ENCODE results near the gene ADCY3. TPM values are rescaled to one million over a fixed set of nuclear protein-coding genes. Genes with fewer than 3 reads are reported as not detected.

ADCY3 gene
- total RNA-seq, 1 experiment from 2014 or later, result 39.5 TPM

GRCh38 chr2:24850944-24851343 lies 69.1 kb downstream of the ADCY3 start:
- Histone ChIP-seq H3K14ac (ENCODE audit: insufficient read depth, low read length) (no peak overlapping the region; the same call in 1 of the 2 replicates), H2BK5ac (ENCODE audit: insufficient read length, low read length) (no peak overlapping the region), H3T11ph (ENCODE audit: low read length) (no peak overlapping the region), H3K56ac (ENCODE audit: insufficient read length, low read depth, low read length) (no peak overlapping the region), H2BK12ac (ENCODE audit: insufficient read length, low read depth, low read length) (no peak overlapping the region), H3K18ac (ENCODE audit: insufficient read length, low read depth, low read length) (no peak overlapping the region), H3K27ac (ENCODE audit: insufficient read length, low read depth, low read length) (no peak overlapping the region), H3K9me3 (ENCODE audit: control insufficient read depth, low read depth, low read length) (peaks cover 8% of the 10 kb centered on the region), H2BK120ac (ENCODE audit: low read depth, low read length, poor library complexity, severe bottlenecking) (no peak overlapping the region), H4K5ac (ENCODE audit: insufficient read length, low read depth, low read length) (no peak overlapping the region), H4K20me1 (ENCODE audit: control insufficient read depth, insufficient read depth, insufficient read length) (no peaks in the 10 kb centered on the region), H3K23ac (ENCODE audit: insufficient read length, low read depth, low read length) (no peak overlapping the region), H3K4ac (ENCODE audit: low read depth, low read length) (no peak overlapping the region), H3K4me2 (ENCODE audit: insufficient read depth, insufficient read length, low read length) (no peak overlapping the region), H3K23me2 (ENCODE audit: insufficient read length, low read depth, low read length, poor library complexity, severe bottlenecking) (no peaks in the 10 kb centered on the region), H3K4me1 (ENCODE audit: insufficient read depth, low read length) (no peaks in the 10 kb centered on the region), H2AK5ac (ENCODE audit: insufficient read length, low read length) (no peak overlapping the region), H3K9ac (ENCODE audit: extremely low read depth, insufficient read length, low read length) (no peak overlapping the region), H4K8ac (replicated peaks; ENCODE audit: insufficient read length, low read depth, low read length) (no peak overlapping the region), H2AFZ (ENCODE audit: low read length) (no peak overlapping the region), H2BK15ac (ENCODE audit: low read depth, low read length) (no peak overlapping the region), H3K27me3 (ENCODE audit: insufficient read depth, low read length) (no peaks in the 10 kb centered on the region), H2BK20ac (ENCODE audit: low read depth, low read length, poor library complexity, severe bottlenecking) (no peak overlapping the region), H3K79me2 (ENCODE audit: insufficient read depth, low read length) (no peaks in the 10 kb centered on the region), H4K91ac (ENCODE audit: insufficient read length, low read depth, low read length) (no peak overlapping the region), H3K79me1 (ENCODE audit: insufficient read depth, low read depth, low read length, poor library complexity, severe bottlenecking) (no peaks in the 10 kb centered on the region)
- no peaks in the 10 kb centered on the region for H3K4me1 Mint-ChIP-seq
- peaks cover 24% of the 10 kb centered on the region in 2 experiments for H3K9me3 Mint-ChIP-seq
- WGBS (ENCODE audit: extremely low coverage, insufficient read length, low lambda C conversion rate), result no CpG with 5 or more reads among the region's 7 CpGs
- TF ChIP-seq, protein P1, sequence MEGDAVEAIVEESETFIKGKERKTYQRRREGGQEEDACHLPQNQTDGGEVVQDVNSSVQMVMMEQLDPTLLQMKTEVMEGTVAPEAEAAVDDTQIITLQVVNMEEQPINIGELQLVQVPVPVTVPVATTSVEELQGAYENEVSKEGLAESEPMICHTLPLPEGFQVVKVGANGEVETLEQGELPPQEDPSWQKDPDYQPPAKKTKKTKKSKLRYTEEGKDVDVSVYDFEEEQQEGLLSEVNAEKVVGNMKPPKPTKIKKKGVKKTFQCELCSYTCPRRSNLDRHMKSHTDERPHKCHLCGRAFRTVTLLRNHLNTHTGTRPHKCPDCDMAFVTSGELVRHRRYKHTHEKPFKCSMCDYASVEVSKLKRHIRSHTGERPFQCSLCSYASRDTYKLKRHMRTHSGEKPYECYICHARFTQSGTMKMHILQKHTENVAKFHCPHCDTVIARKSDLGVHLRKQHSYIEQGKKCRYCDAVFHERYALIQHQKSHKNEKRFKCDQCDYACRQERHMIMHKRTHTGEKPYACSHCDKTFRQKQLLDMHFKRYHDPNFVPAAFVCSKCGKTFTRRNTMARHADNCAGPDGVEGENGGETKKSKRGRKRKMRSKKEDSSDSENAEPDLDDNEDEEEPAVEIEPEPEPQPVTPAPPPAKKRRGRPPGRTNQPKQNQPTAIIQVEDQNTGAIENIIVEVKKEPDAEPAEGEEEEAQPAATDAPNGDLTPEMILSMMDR (conservative IDR thresholded peaks at IDR 0.05), result no peak
- no peaks in the 10 kb centered on the region for H3K27me3 Mint-ChIP-seq (ENCODE audit: low read depth)
- H3K36me3 Mint-ChIP-seq (ENCODE audit: insufficient read depth in 1 of 3, low read depth in 3 of 3), result peaks cover 20 to 28% (median 24%) of the 10 kb centered on the region in 3 experiments; a peak in 6 of 7 replicates
- DNase-seq, result no peak
- H3K4me3 Mint-ChIP-seq, result no peak overlapping the region
- no peak overlapping the region for H3K27ac Mint-ChIP-seq

All from H9 (cell line).